HG03135 (cell line): ENCODE data around the gene DNAI2.
"Not testable (repeated sequence)": the region's sequence is repeated elsewhere in the genome, so short reads cannot be mapped to it uniquely, and the experiment has no call there.

ENCODE experiments used
- ATAC-seq: cut with Tn5 transposase; IDR thresholded peaks from one replicate; pipeline ENCODE4 v1.9.1; 2021; ENCODE audit warnings: mild to moderate bottlenecking, moderate library complexity; ENCODE audit not compliant: unreplicated experiment

Gene DNAI2

GRCh38 chr17:74244128-74244527 lies 29.9 kb upstream of the DNAI2 start:
- ATAC-seq, result no peak

DNA sequence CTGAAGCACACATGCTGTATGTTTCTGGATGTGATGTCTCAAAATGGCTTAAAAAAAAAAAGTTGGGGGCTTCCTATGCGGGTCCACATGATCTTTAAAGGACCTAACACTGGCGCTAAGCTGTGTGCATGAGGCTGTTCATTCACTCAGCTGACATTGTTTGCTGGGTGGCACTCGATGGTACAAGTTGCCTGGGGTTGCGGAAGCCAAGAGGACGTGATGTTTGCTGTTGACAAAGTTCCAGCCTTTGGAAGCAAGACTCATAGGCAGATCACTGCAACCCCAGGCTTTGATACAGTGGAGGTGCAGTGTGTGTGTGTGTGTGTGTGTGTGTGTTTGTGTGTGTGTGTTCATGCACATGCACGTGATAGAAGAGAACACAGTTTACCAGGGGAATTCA lies 29.5 kb upstream of the DNAI2 start:
- ATAC-seq, result no peak

- ATAC-seq, result no peak
Observed at GRCh38 chr17:74245145-74245831, 28.7 kb upstream of the DNAI2 start.

GRCh38 chr17:74245871-74246270 lies 28.2 kb upstream of the DNAI2 start:
- no peak for ATAC-seq

GRCh38 chr17:74249590-74250270 lies 24.3 kb upstream of the DNAI2 start:
- ATAC-seq, result no peak

GRCh38 chr17:74250324-74250995 lies 23.6 kb upstream of the DNAI2 start:
- ATAC-seq, result no peak

GRCh38 chr17:74251051-74251450 lies 23.0 kb upstream of the DNAI2 start:
- no peak for ATAC-seq

- no peak for ATAC-seq
Observed at GRCh38 chr17:74251569-74251968, 22.5 kb upstream of the DNAI2 start.

GRCh38 chr17:74252211-74252610 lies 21.8 kb upstream of the DNAI2 start:
- no peak for ATAC-seq

DNA sequence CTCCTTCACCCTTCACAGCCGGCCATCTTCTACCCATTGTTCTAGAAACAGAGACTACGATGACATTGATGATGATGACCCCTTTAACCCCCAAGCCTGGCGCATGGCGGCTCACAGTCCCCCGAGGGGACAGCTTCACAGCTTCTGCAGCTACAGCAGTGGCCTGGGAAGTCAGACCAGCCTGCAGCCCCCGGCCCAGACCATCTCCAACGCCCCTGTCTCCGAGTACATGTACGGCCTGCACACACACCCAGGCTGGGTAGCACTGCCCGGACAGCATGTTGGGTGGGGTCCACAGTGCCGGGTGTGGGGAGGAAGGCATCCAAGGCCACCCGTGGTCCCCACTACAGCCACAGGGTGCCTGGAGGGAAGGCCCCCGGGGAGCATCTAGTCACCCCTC lies 21.0 kb upstream of the DNAI2 start:
- ATAC-seq, result no peak

- no peak for ATAC-seq
Observed at GRCh38 chr17:74257311-74257710, 16.7 kb upstream of the DNAI2 start.

DNA sequence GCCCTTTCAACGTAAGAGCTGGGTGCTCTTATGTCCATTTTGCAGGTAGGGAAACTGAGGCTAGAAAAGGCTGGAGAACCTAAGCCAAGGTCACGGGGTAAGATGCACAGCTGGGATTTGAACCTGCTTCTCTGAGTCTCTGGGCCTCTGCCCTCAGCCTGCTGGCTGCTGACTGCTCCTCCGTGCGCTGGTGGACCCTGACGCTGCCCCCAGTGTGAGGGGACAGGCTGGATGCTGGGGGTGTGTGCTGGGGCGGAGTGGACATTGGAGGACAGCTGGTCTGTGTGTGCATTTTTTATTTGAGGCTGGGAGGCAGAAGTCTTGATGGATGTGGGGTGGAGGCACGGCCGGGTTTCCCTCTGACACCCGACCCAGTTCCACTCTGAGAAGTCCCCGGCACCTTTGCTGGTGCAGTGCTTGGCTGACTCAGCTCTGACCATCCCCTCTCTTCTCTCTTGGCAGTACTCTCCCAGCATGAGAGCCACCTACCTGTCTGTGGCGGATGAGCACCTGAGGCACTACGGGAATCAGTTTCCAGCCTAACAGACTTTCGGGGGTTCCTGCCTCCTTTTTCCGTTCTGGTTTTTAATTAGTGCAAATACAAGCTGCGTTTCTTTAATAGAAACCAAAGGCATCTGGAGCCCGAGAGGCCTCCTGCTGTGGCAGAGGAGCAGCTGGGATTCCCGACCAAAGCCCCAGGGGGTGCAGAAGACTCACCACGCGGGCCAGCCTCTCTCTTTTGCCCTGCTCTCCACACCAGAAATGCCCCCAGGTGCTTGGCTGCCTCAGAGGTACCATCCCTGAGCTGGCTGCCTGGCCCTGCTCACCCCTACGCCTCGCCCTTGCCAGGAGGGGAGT lies 14.1 kb upstream of the DNAI2 start:
- no peak for ATAC-seq

DNA sequence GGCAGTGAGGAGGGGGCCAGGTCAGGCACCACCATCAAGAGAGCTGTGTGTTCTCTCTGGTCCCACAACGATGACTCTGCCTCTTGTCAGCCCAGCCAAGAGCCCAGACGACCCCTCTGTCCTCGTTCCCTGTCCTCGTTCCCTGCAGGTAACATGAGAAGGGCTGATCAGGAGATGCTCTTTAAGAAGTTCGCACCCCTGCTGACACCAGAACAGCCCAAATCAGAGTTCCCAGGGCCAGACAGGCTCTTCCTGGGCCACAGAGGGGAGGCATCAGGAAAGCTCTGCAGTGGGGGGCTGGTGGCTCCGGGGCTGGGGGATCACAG lies 13.5 kb upstream of the DNAI2 start:
- no peak for ATAC-seq

GRCh38 chr17:74262601-74263000 lies 11.4 kb upstream of the DNAI2 start:
- ATAC-seq, result no peak

DNA sequence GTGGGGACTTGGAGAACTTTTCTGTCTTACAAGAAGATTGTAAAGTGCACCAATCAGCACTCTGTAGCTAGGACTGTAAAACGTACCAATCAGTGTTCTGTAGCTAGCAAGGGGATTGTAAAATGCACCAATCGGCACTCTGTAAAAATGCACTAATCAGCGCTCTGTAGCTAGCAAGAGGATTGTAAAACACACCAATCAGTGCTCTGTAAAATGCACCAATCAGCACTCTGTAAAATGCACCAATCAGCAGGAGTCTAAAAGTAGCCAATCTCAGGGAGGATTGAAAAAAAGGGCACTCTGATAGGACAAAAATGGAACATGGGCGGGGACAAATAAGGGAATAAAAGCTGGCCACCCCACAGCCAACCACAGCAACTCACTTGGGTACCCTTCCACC lies 7.0 kb upstream of the DNAI2 start:
- ATAC-seq, result not testable (repeated sequence)

DNA sequence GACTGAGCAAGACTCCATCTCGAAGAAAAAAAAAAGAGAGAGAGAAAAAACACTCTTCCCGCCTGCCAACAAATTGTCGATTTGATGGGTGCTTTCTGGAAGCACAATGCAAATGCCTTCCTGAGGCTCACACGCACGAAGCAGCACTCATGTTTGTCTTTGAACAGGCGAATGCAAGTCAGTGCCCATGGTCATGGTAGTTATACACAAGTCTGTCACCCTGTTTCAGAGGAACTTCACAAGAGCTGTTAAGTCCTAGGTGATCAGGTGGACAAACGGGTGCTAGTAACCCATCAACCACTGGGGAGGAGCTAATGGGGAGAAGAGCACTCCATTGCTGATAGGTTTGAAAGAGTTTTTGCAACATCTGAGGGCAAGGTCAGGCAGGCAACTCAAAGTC lies 6.5 kb upstream of the DNAI2 start:
- ATAC-seq, result no peak

DNA sequence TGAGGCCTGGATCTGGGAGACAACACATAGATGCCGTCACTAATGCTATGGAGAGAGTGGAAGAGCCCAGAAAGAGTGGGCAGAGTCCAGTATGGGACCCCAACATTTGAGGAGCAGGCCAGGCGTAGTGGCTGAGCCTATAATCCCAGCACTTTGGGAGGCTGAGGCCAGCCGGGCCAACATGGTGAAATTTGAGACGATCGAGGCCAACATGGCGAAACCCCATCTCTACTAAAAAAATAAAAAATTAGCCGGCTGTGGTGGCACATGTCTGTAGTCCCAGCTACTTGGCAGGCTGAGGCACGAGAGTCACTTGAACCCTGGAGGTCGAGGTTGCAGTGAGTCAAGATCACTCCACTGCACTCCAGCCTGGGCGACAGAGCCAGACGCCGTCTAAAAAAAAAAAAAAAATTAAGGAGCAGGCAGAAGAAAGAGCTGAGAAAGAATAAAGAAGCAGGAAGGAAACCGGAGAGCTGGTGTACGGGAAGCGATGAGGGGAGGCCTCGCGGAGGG lies 6.0 kb upstream of the DNAI2 start:
- no peak for ATAC-seq

- ATAC-seq, result no peak
Observed at GRCh38 chr17:74268558-74268957, 5.5 kb upstream of the DNAI2 start.

DNA sequence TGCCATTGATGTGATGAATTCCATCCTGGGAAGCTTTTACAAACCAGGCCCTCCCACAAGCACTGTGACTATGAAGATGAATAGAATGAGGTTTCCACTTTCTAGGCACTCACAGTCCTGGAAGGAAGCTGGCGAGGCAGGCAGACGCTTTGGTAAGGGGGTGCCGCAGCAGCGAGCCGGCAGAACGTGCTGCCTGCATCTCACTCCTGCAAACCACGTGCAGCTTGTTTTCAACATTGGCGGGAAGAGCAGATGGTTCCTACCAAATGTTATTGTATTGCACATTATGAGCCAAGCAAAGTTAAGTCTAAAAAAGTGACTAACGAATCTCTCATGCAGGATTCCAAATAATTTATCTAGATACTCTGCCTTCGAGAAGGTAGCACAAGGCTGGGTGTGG lies 3.7 kb upstream of the DNAI2 start:
- no peak for ATAC-seq

- no peak for ATAC-seq
Observed at GRCh38 chr17:74271281-74271680, 2.8 kb upstream of the DNAI2 start.

- ATAC-seq, result no peak
Observed at GRCh38 chr17:74271901-74272561, 2.0 kb upstream of the DNAI2 start.
